Colonic mucosa (tissue), 4 donors: ENCODE results near the gene FYB1. TPM values are rescaled to one million over a fixed set of nuclear protein-coding genes. Genes with fewer than 3 reads are reported as not detected.

Experiments
- DNase-seq: peaks from one replicate; pipeline ENCODE4 v3.0.0-alpha.2; 2020
- H3K27ac ChIP-seq: fragments of 200-600 bp; one replicate; pipeline ENCODE4 v1.8.0; 2021
- H3K27me3 ChIP-seq: fragments of 200-600 bp; one replicate; pipeline ENCODE4 v1.8.0; 2021
- H3K36me3 ChIP-seq: fragments of 200-600 bp; one replicate; pipeline ENCODE4 v1.8.0; 2021
- H3K4me1 ChIP-seq: fragments of 200-600 bp; one replicate; pipeline ENCODE4 v1.8.0; 2021; ENCODE audit warnings: mild to moderate bottlenecking
- H3K4me3 ChIP-seq: fragments of 200-600 bp; one replicate; pipeline ENCODE4 v1.8.0; 2021
- H3K9ac ChIP-seq, 2 donors: one replicate each; pipeline ENCODE4 v1.7.0; 2013; ENCODE audit warnings: control low read depth in 2 of 2, low read depth in 2 of 2, low read length in 2 of 2
- H3K9me3 ChIP-seq: fragments of 200-600 bp; one replicate; pipeline ENCODE4 v1.8.0; 2021
- intact Hi-C: fragments of 100-400 bp; cut with DNase I; formaldehyde crosslinking; loops from one replicate; pipeline ENCODE4 v1.14.1; 2022
- total RNA-seq, 2 donors: library from RNA; stranded (reverse); fragmentation: NEBNext Ultra II Directional in 1 of 2; extraction: Animal tissue kit (Norgen Biotek cat#: 25700) in 1 of 2; gene quantifications; one replicate each; pipeline ENCODE4 v1.2.1, GENCODE V29; 2021
- TF ChIP-seq, protein P1 (sequence below): fragments of 200-600 bp; IDR thresholded peaks from one replicate; pipeline ENCODE4 v1.8.0; 2022; ENCODE audit warnings: antibody characterized with exemption, mild to moderate bottlenecking
- donor health status: healthy.
- donor health status: DM: no; HTN: no; CAD: no.
- donor health status: DM: no; HTN: no; CAD: no.

Gene FYB1
- total RNA-seq, 2 donors from 2014 or later = 6.1 to 8.6 TPM

DNA sequence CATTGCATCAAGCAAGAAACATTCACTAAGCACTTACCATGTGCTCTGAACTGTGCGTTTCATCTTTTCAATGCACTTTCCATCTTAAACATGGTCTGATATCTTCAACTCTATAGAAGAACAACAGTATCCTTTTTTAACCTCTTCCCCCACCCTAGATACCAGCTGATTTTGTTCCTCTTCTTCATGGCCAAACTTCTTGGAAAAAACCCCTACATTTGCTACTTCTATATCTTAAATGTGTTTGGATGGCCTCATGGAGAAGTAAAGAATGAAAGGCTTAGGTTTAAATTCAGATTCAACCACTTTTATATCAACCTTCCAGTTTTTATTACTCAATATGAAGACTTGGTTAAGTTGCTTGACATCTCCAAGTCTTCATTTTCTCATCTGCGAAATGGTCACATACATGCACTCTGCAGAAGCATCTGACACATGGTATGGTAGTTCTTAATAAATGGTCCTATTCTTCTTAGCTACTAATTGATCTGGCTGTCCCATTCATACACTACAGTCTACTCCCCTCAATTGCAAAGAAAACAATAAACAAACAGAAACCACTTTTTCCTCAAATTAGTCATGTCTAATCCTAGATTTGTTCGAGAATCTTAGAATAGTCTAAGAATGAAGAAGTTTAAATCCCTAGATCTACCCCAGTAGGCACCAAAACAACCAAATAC, 59.4 kb downstream of the FYB1 start:
- Histone ChIP-seq H3K9ac (no peak overlapping the region), H3K27me3 (no peaks in the 10 kb centered on the region), H3K27ac (no peak overlapping the region), H3K4me3 (no peak overlapping the region), H3K9me3 (no peaks in the 10 kb centered on the region), H3K36me3 (no peaks in the 10 kb centered on the region), H3K4me1 (no peaks in the 10 kb centered on the region)
- intact Hi-C loops = no loop called here
- TF ChIP-seq, protein P1, sequence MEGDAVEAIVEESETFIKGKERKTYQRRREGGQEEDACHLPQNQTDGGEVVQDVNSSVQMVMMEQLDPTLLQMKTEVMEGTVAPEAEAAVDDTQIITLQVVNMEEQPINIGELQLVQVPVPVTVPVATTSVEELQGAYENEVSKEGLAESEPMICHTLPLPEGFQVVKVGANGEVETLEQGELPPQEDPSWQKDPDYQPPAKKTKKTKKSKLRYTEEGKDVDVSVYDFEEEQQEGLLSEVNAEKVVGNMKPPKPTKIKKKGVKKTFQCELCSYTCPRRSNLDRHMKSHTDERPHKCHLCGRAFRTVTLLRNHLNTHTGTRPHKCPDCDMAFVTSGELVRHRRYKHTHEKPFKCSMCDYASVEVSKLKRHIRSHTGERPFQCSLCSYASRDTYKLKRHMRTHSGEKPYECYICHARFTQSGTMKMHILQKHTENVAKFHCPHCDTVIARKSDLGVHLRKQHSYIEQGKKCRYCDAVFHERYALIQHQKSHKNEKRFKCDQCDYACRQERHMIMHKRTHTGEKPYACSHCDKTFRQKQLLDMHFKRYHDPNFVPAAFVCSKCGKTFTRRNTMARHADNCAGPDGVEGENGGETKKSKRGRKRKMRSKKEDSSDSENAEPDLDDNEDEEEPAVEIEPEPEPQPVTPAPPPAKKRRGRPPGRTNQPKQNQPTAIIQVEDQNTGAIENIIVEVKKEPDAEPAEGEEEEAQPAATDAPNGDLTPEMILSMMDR = no peak
- no peak for DNase-seq

DNA sequence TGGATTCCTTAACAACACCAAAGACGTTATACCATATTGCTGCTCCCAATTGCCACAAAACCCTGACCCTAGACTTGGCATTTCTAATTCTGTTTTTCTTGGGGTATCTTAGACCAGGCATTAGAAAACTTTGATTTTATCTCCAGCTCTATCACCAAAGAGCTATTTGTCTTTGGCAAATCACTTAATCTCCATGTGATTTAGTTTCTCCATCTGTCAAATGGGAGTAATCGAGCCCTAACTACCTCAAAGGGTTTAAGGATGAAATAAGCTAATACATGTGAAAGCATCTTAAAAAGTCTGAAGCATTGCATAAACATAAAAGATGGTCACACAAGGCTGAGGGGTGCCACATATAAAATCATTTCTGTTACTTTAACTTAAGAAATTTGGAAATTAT, 60.6 kb downstream of the FYB1 start:
- H3K4me3 ChIP-seq = no peak overlapping the region
- no peaks in the 10 kb centered on the region for H3K9me3 ChIP-seq
- no peaks in the 10 kb centered on the region for H3K36me3 ChIP-seq
- no peaks in the 10 kb centered on the region for H3K27me3 ChIP-seq
- intact Hi-C loops = no loop called here
- no peak overlapping the region for H3K9ac ChIP-seq
- TF ChIP-seq, protein P1 = no peak
- DNase-seq = no peak
- no peaks in the 10 kb centered on the region for H3K4me1 ChIP-seq
- H3K27ac ChIP-seq = no peak overlapping the region

DNA sequence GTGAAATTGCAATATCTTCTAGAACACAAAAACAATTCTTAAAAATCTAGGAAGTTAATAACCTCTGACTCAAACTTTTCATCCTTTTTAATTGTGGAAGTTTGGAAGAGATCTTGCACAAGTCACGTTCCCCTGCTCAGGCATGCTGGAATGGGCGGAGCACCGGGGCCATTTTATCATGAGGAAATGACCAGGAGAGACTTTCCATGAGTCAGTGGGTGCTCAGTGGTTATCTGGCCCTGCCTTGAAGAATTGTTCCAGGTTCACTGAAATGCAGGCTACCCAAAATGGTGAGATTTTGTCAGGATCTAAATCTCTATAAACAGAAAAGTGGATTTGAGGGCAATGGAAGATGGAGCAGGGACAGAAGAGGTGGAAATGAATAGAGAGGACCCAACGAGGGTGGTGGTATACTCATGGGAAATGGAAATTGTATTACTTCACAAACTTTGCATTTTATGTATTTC, 61.2 kb downstream of the FYB1 start:
- Histone ChIP-seq H3K9ac (no peak overlapping the region), H3K27ac (no peak overlapping the region), H3K9me3 (no peaks in the 10 kb centered on the region), H3K27me3 (no peaks in the 10 kb centered on the region), H3K4me1 (no peaks in the 10 kb centered on the region), H3K36me3 (no peaks in the 10 kb centered on the region), H3K4me3 (no peak overlapping the region)
- TF ChIP-seq, protein P1 = no peak
- DNase-seq = no peak
- intact Hi-C loops = no loop called here

DNA sequence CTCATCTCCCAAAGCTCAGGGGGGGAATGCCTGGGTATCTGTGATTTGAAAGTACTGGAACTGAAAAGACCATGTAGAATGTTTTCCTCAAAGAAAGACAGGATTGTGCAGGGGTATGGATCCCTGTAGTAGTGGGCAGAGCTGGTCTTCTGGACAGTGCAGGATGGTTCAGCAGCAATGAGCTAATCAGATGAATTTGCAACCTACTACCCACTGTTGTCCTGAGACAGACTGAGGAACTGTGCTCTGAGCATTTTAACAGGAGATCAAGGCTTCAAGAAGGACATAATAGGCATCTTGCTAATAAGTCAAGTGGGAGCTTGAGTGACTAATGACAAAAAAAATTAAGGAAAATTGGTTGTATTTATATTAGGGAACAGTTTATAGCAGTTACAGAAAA, 61.7 kb downstream of the FYB1 start:
- H3K4me1 ChIP-seq = no peaks in the 10 kb centered on the region
- TF ChIP-seq, protein P1 = no peak

DNA sequence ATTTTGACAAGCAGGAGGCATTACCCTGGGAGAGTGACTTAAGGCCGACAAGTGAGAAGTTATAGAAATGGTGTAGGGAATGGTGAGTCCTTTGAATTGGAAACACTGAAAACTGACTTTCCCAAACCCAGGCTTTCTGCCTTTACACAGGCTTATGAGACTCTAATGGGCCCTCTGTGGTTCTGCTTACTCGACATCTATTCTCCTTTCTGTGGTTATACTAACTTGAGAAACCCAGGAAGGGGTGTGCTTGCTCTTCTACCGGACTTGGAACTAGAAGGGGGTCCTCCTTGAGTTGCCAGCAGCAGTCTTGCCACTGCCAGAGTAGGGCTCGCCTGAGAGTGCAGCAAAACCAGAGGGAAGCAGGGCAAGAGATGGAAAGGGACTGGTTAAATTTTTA, 63.3 kb downstream of the FYB1 start:
- Histone ChIP-seq H3K9me3 (no peaks in the 10 kb centered on the region), H3K36me3 (no peaks in the 10 kb centered on the region), H3K27ac (no peak overlapping the region), H3K9ac (no peak overlapping the region), H3K4me1 (no peaks in the 10 kb centered on the region), H3K4me3 (no peak overlapping the region), H3K27me3 (no peaks in the 10 kb centered on the region)
- DNase-seq = no peak
- TF ChIP-seq, protein P1 = no peak
- intact Hi-C loops = no loop called here

More for the DNA sequence above, 61.7 kb downstream of the FYB1 start:
- no peak overlapping the region for H3K27ac ChIP-seq
- no peak overlapping the region for H3K4me3 ChIP-seq
- no peaks in the 10 kb centered on the region for H3K9me3 ChIP-seq
- no peaks in the 10 kb centered on the region for H3K27me3 ChIP-seq
- intact Hi-C loops = no loop called here
- no peak for DNase-seq
- H3K9ac ChIP-seq = no peak overlapping the region
- H3K36me3 ChIP-seq = no peaks in the 10 kb centered on the region
